PC-3 (cell line): ENCODE measurements around the gene RBM33. TPM values are rescaled to one million over a fixed set of nuclear protein-coding genes. Genes with fewer than 3 reads are reported as not detected.

Experiments used
- ATAC-seq: fragments of 200-7000 bp; cut with Tn5 transposase; 2 replicates; pipeline ENCODE4 v1.9.1; 2020; ENCODE audit warnings: mild to moderate bottlenecking, moderate library complexity
- BruUV-seq: library from RNA; stranded (reverse); fragments of 400-500 nt; replicated peaks from 2 replicates; lab custom pipeline; 2021; lab: Mats Ljungman, UMichigan
- CTCF ChIA-PET: fragments of 300-600 bp; sonication (Branson Sonifier 250); formaldehyde crosslinking; loops from one replicate; lab custom pipeline; 2022; ENCODE audit warnings: antibody characterized with exemption; lab: Charles Lee
- POLR2A ChIA-PET: fragments of 300-600 bp; sonication (Branson Sonifier 250); formaldehyde crosslinking; loops from one replicate; lab custom pipeline; 2022; ENCODE audit warnings: antibody characterized with exemption; ENCODE audit not compliant: unreplicated experiment; lab: Charles Lee
- DNase-seq: peaks from one replicate; pipeline ENCODE4 v3.0.0-alpha.2; 2015
- H2AFZ ChIP-seq: fragments of 300-600 bp; sonication (generic); 2 replicates; pipeline ENCODE4 v1.6.0; 2016; ENCODE audit warnings: antibody characterized with exemption, low read length
- H3F3A ChIP-seq: fragments of 300-600 bp; sonication (generic); one replicate; pipeline ENCODE4 v1.6.0; 2017; ENCODE audit warnings: antibody characterized with exemption, low read length, control low read depth, mild to moderate bottlenecking; ENCODE audit not compliant: unreplicated experiment
- H3K27ac ChIP-seq: fragments of 300-600 bp; sonication (generic); 2 replicates; pipeline ENCODE4 v1.5.1; 2016; ENCODE audit warnings: mild to moderate bottlenecking, low read length
- H3K27me3 ChIP-seq: fragments of 300-600 bp; sonication (generic); 2 replicates; pipeline ENCODE4 v1.6.1; 2016; ENCODE audit warnings: low read length, mixed read lengths
- H3K36me3 ChIP-seq: fragments of 300-600 bp; sonication (generic); 2 replicates; pipeline ENCODE4 v1.6.1; 2016; ENCODE audit warnings: low read depth, mixed run types, low read length, mixed read lengths
- H3K4me1 ChIP-seq: fragments of 300-600 bp; sonication (generic); 2 replicates; pipeline ENCODE4 v1.5.1; 2016; ENCODE audit warnings: low read length; ENCODE audit not compliant: insufficient read depth
- H3K4me2 ChIP-seq: fragments of 300-600 bp; sonication (generic); 2 replicates; pipeline ENCODE4 v1.6.0; 2016; ENCODE audit warnings: low read length
- H3K4me3 ChIP-seq: fragments of 300-600 bp; sonication (generic); 2 replicates; pipeline ENCODE4 v1.5.1; 2016; ENCODE audit warnings: mild to moderate bottlenecking, low read length, mixed read lengths
- H3K79me2 ChIP-seq: fragments of 300-600 bp; sonication (generic); 2 replicates; pipeline ENCODE4 v1.6.1; 2017; ENCODE audit warnings: low read length, mixed read lengths
- H3K9ac ChIP-seq: fragments of 300-600 bp; sonication (generic); 2 replicates; pipeline ENCODE4 v1.6.0; 2016; ENCODE audit warnings: mild to moderate bottlenecking, low read length
- H3K9me2 ChIP-seq: fragments of 300-600 bp; sonication (generic); replicated peaks from 2 replicates; pipeline ENCODE4 v1.6.1; 2016; ENCODE audit warnings: mixed run types, low read length, mixed read lengths
- H3K9me3 ChIP-seq: fragments of 300-600 bp; sonication (generic); 2 replicates; pipeline ENCODE4 v1.6.1; 2016; ENCODE audit warnings: low read length, mixed read lengths
- H4K20me1 ChIP-seq: fragments of 300-600 bp; sonication (generic); 2 replicates; pipeline ENCODE4 v1.6.1; 2016; ENCODE audit warnings: low read length, mixed read lengths
- EZH2 ChIP-seq: fragments of 300-600 bp; sonication (generic); IDR thresholded peaks from one replicate; pipeline ENCODE4 v1.6.1; 2017; ENCODE audit warnings: antibody characterized with exemption, mild to moderate bottlenecking, low read length; ENCODE audit not compliant: unreplicated experiment
- EZH2phosphoT487 ChIP-seq: fragments of 300-600 bp; sonication (generic); IDR thresholded peaks from 2 replicates; pipeline ENCODE4 v1.6.1; 2018; ENCODE audit warnings: mild to moderate bottlenecking, antibody characterized with exemption, low read length, borderline replicate concordance
- intact Hi-C: fragments of 100-400 bp; cut with micrococcal nuclease; formaldehyde crosslinking; loops from 2 replicates; pipeline ENCODE4 v1.9.0; 2023
- total RNA-seq: library from RNA; depleted of rRNA; stranded (reverse); fragments of >200 nt; gene quantifications from 2 replicates; pipeline ENCODE4 v1.2.3, GENCODE V29; 2014
- TF ChIP-seq, protein P1 (sequence below): fragments of 300-600 bp; sonication (generic); conservative IDR thresholded peaks from 2 replicates; pipeline ENCODE4 v1.5.1; 2017; ENCODE audit warnings: antibody characterized with exemption, low read depth, mild to moderate bottlenecking, low read length

Gene RBM33
- total RNA-seq, 1 experiment from 2014 or later, result 25.3 TPM

GRCh38 chr7:155806096-155806871 is 161.8 kb downstream of the RBM33 start:
- Histone ChIP-seq H3K4me3 (no peak overlapping the region), H3F3A (no peaks in the 10 kb centered on the region), H4K20me1 (no peaks in the 10 kb centered on the region), H3K79me2 (no peaks in the 10 kb centered on the region), H3K9me3 (no peaks in the 10 kb centered on the region), H3K4me2 (no peak overlapping the region), H2AFZ (no peak overlapping the region), H3K9me2 (no peaks in the 10 kb centered on the region), H3K27ac (no peak overlapping the region), H3K27me3 (peaks cover 31% of the 10 kb centered on the region), H3K4me1 (peaks cover 17% of the 10 kb centered on the region; the same call in 1 of the 2 replicates), H3K9ac (no peak overlapping the region), H3K36me3 (no peaks in the 10 kb centered on the region)
- no peak for ATAC-seq
- intact Hi-C loops, result no loop called here
- TF ChIP-seq, protein P1, sequence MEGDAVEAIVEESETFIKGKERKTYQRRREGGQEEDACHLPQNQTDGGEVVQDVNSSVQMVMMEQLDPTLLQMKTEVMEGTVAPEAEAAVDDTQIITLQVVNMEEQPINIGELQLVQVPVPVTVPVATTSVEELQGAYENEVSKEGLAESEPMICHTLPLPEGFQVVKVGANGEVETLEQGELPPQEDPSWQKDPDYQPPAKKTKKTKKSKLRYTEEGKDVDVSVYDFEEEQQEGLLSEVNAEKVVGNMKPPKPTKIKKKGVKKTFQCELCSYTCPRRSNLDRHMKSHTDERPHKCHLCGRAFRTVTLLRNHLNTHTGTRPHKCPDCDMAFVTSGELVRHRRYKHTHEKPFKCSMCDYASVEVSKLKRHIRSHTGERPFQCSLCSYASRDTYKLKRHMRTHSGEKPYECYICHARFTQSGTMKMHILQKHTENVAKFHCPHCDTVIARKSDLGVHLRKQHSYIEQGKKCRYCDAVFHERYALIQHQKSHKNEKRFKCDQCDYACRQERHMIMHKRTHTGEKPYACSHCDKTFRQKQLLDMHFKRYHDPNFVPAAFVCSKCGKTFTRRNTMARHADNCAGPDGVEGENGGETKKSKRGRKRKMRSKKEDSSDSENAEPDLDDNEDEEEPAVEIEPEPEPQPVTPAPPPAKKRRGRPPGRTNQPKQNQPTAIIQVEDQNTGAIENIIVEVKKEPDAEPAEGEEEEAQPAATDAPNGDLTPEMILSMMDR, result no peak
- TF ChIP-seq EZH2, result no peak
- no peak for TF ChIP-seq EZH2phosphoT487
- no TSS peak for BruUV-seq
- POLR2A ChIA-PET, result no interaction called here
- CTCF ChIA-PET, result no interaction called here
- DNase-seq, result no peak

- CTCF ChIA-PET, result interaction anchor here (0.7 kb wide), 1 partner anchor 258 kb away, joined by 3 read pairs; no protein-coding TSS in a partner anchor
Observed at GRCh38 chr7:155807065-155807671, 162.7 kb downstream of the RBM33 start.

More at GRCh38 chr7:155807065-155807671, 162.7 kb downstream of the RBM33 start:
- ATAC-seq (no peak), DNase-seq (no peak)
- Histone ChIP-seq H3K4me3 (no peak overlapping the region), H3F3A (no peaks in the 10 kb centered on the region), H3K79me2 (no peaks in the 10 kb centered on the region), H3K27ac (no peak overlapping the region), H3K4me2 (no peak overlapping the region), H3K4me1 (peaks cover 26% of the 10 kb centered on the region), H2AFZ (no peak overlapping the region), H3K36me3 (no peaks in the 10 kb centered on the region), H3K9me3 (no peaks in the 10 kb centered on the region), H4K20me1 (no peaks in the 10 kb centered on the region), H3K27me3 (peaks cover 40% of the 10 kb centered on the region), H3K9ac (no peak overlapping the region), H3K9me2 (no peaks in the 10 kb centered on the region)
- no TSS peak for BruUV-seq
- POLR2A ChIA-PET, result no interaction called here
- intact Hi-C loops, result no loop called here
- TF ChIP-seq EZH2phosphoT487 (no peak), EZH2 (no peak)
- TF ChIP-seq, protein P1, result no peak
